Panc1 (cell line): ENCODE data around the gene CEP120. TPM values are rescaled to one million over a fixed set of nuclear protein-coding genes. Genes with fewer than 3 reads are reported as not detected.
"Not testable (repeated sequence)": the region's sequence is repeated elsewhere in the genome, so short reads cannot be mapped to it uniquely, and the experiment has no call there.

Experiments used
- ATAC-seq: fragments of 200-7000 bp; cut with Tn5 transposase; 2 replicates; pipeline ENCODE4 v1.9.1; 2020; ENCODE audit warnings: mild to moderate bottlenecking, moderate library complexity
- BruUV-seq: library from RNA; stranded (reverse); fragments of 400-500 nt; replicated peaks from 2 replicates; lab custom pipeline; 2021; lab: Mats Ljungman, UMichigan
- CTCF ChIA-PET: fragments of 300-600 bp; sonication (Branson Sonifier 250); formaldehyde crosslinking; loops from one replicate; lab custom pipeline; 2022; ENCODE audit warnings: antibody characterized with exemption; lab: Charles Lee
- POLR2A ChIA-PET: fragments of 300-600 bp; sonication (Branson Sonifier 250); formaldehyde crosslinking; loops from one replicate; lab custom pipeline; 2022; ENCODE audit warnings: antibody characterized with exemption; lab: Charles Lee
- DNase-seq: peaks from one replicate; pipeline ENCODE4 v3.0.0-alpha.2; 2010; ENCODE audit warnings: low read depth, low spot score
- H3K27ac ChIP-seq: 2 replicates; pipeline ENCODE4 v1.5.1; 2011; ENCODE audit warnings: mild to moderate bottlenecking, low read length, inconsistent platforms
- H3K27me3 ChIP-seq: fragments of 200-500 bp; sonication (Bioruptor generic); 2 replicates; pipeline ENCODE4 v1.6.0; 2014; ENCODE audit warnings: low read length, inconsistent platforms; ENCODE audit not compliant: control insufficient read depth, insufficient read depth
- H3K36me3 ChIP-seq: fragments of 200-500 bp; sonication (Bioruptor generic); 2 replicates; pipeline ENCODE4 v1.5.1; 2014; ENCODE audit warnings: inconsistent platforms, mild to moderate bottlenecking, low read length, moderate library complexity; ENCODE audit not compliant: control insufficient read depth, insufficient read depth
- H3K4me1 ChIP-seq: 2 replicates; pipeline ENCODE4 v1.5.1; 2011; ENCODE audit warnings: inconsistent platforms, mild to moderate bottlenecking, low read length, moderate library complexity; ENCODE audit not compliant: control insufficient read depth, insufficient read depth
- H3K4me3 ChIP-seq, 2 experiments: 2 replicates each; pipeline ENCODE4 v1.5.1; 2011 to 2012; ENCODE audit warnings: low read depth in 2 of 2, low read length in 2 of 2, mild to moderate bottlenecking in 2 of 2, inconsistent platforms in 1 of 2, moderate library complexity in 1 of 2
- H3K9me3 ChIP-seq: fragments of 200-500 bp; sonication (Bioruptor generic); 2 replicates; pipeline ENCODE4 v1.5.1; 2014; ENCODE audit warnings: low read depth, mild to moderate bottlenecking, inconsistent platforms, low read length, moderate library complexity; ENCODE audit not compliant: control insufficient read depth, insufficient read depth
- CTCF ChIP-seq: fragments of 450-650 bp; IDR thresholded peaks from 2 replicates; pipeline ENCODE4 v1.5.1; 2017; ENCODE audit warnings: mild to moderate bottlenecking
- POLR2AphosphoS5 ChIP-seq: IDR thresholded peaks from 2 replicates; pipeline ENCODE4 v1.6.1; 2012; ENCODE audit warnings: mild to moderate bottlenecking, low read depth, low read length, moderate library complexity
- REST ChIP-seq, 2 experiments: IDR thresholded peaks; 2 replicates each; pipeline ENCODE4 v1.6.1; 2011 to 2012; ENCODE audit warnings: low read depth in 2 of 2, control low read depth in 1 of 2, low read length in 1 of 2, mild to moderate bottlenecking in 1 of 2, moderate library complexity in 1 of 2; ENCODE audit not compliant: insufficient read depth in 1 of 2
- SIN3A ChIP-seq: IDR thresholded peaks from 2 replicates; pipeline ENCODE4 v1.6.1; 2012; ENCODE audit warnings: low read depth, mild to moderate bottlenecking, low read length, moderate library complexity, borderline replicate concordance; ENCODE audit not compliant: insufficient read depth
- TCF7L2 ChIP-seq: IDR thresholded peaks from 2 replicates; pipeline ENCODE4 v1.6.1; 2011; ENCODE audit warnings: mild to moderate bottlenecking, low read depth, low read length, inconsistent platforms
- in situ Hi-C: cut with HindIII; loops from 2 replicates; pipeline ENCODE4 v1.10.0; 2016; ENCODE audit warnings: low sequenced_read_pairs, low pct_unique_long_range_greater_than_20kb
- intact Hi-C: fragments of 100-400 bp; cut with micrococcal nuclease; formaldehyde crosslinking; loops from one replicate; pipeline ENCODE4 v1.10.0; 2022; ENCODE audit not compliant: unreplicated experiment
- total RNA-seq: library from RNA; stranded (reverse); gene quantifications from one replicate; pipeline ENCODE4 v1.2.1, GENCODE V29; 2021; ENCODE audit not compliant: unreplicated experiment

Gene CEP120
- total RNA-seq, 1 experiment from 2014 or later = 20.1 TPM

- H3K4me3 ChIP-seq, H3K36me3 ChIP-seq, DNase-seq, H3K9me3 ChIP-seq, BruUV-seq, ATAC-seq, in situ Hi-C loops, H3K27me3 ChIP-seq, H3K27ac ChIP-seq, intact Hi-C loops, CTCF ChIA-PET, H3K4me1 ChIP-seq: not testable (repeated sequence)
- POLR2A ChIA-PET = interaction anchor here (0.7 kb wide), 1 partner anchor 24 kb away, joined by 3 read pairs; no protein-coding TSS in a partner anchor
Measured at GRCh38 chr5:123466839-123467238, 43.6 kb upstream of the CEP120 start.

GRCh38 chr5:123460296-123460729, 37.1 kb upstream of the CEP120 start:
- intact Hi-C loops = no loop called here
- no peak for DNase-seq
- no peaks in the 10 kb centered on the region for H3K9me3 ChIP-seq
- no peak overlapping the region for H3K4me3 ChIP-seq
- BruUV-seq = no TSS peak
- ChIA-PET CTCF (no interaction called here), POLR2A (no interaction called here)
- H3K27ac ChIP-seq = no peak overlapping the region
- H3K36me3 ChIP-seq = no peaks in the 10 kb centered on the region
- in situ Hi-C loops = no loop called here
- ATAC-seq = peak; percentile 63
- H3K4me1 ChIP-seq = no peaks in the 10 kb centered on the region
- H3K27me3 ChIP-seq = no peaks in the 10 kb centered on the region; the same call in 1 of the 2 replicates
- TF ChIP-seq TCF7L2 (no peak), SIN3A (no peak), POLR2AphosphoS5 (no peak), CTCF (no peak), REST (IDR thresholded peaks at IDR 0.05; ENCODE audit: insufficient read depth in 1 of 2, low read depth in 2 of 2, low read length in 1 of 2) (no peak)

- H3K9me3 ChIP-seq, intact Hi-C loops, ATAC-seq, CTCF ChIA-PET, DNase-seq, H3K4me3 ChIP-seq, POLR2A ChIA-PET, H3K27ac ChIP-seq, H3K27me3 ChIP-seq, BruUV-seq, H3K4me1 ChIP-seq, H3K36me3 ChIP-seq, in situ Hi-C loops: not testable (repeated sequence)
Measured at GRCh38 chr5:123458994-123459393, 35.8 kb upstream of the CEP120 start.
